HG03175 (cell line): Measurements from ENCODE around the gene SFR1.
"Not testable (repeated sequence)": the region's sequence is repeated elsewhere in the genome, so short reads cannot be mapped to it uniquely, and the experiment has no call there.

ENCODE experiments used
- ATAC-seq: cut with Tn5 transposase; IDR thresholded peaks from one replicate; pipeline ENCODE4 v1.9.1; 2021; ENCODE audit warnings: mild to moderate bottlenecking, moderate library complexity; ENCODE audit not compliant: unreplicated experiment

The SFR1 gene

GRCh38 chr10:104155591-104155990 is 33.6 kb downstream of the SFR1 start:
- ATAC-seq: no peak

DNA sequence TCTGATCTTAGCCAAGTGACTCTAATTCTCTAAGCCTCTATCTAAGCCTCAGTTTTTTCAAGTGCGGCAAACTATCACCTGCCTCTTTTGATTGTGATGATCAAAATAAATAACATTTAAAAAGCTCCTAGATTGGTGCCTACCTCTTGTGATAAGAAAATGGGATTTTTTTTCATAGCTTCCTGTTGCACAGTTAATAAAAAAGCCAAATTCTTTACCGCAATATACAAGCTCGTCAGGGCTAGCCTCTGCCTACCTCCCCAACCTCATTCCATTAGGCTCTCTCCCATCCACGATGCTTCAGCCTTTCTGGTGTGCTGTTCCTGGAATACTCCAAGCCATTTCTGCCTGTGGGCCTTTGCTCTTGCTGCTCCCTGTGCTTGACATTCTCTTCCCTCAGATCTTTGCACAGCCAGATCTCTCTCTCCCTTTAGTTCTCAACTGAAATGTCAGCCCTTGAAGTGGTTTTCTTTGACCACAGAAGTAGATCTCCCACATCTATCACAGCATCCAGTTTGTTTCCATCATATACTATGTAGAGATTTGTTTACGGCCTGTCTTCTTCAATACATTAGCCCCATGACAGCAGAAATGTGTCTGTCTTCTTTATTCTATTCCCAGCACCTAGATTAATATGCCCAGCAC is 48.8 kb downstream of the SFR1 start:
- ATAC-seq: no peak

- ATAC-seq: not testable (repeated sequence)
Observed at GRCh38 chr10:104174136-104174535, 52.2 kb downstream of the SFR1 start.
